A172 (cell line): Measurements from ENCODE around the gene ARHGEF19. TPM values are rescaled to one million over a fixed set of nuclear protein-coding genes. Genes with fewer than 3 reads are reported as not detected.
"Not testable (repeated sequence)": the region's sequence is repeated elsewhere in the genome, so short reads cannot be mapped to it uniquely, and the experiment has no call there.

ENCODE experiments used
- DNase-seq: peaks from one replicate; pipeline ENCODE4 v3.0.0-alpha.2; 2015; ENCODE audit warnings: low spot score
- total RNA-seq: library from RNA; depleted of rRNA; stranded (reverse); fragments of >200 nt; shearing (Covaris generic); gene quantifications from 2 replicates; pipeline ENCODE4 v1.2.3, GENCODE V29; 2014

The ARHGEF19 gene
- total RNA-seq, 1 experiment from 2014 or later, result 1.1 TPM

GRCh38 chr1:16244650-16245285 lies 32.3 kb upstream of the ARHGEF19 start:
- no peak for DNase-seq

DNA sequence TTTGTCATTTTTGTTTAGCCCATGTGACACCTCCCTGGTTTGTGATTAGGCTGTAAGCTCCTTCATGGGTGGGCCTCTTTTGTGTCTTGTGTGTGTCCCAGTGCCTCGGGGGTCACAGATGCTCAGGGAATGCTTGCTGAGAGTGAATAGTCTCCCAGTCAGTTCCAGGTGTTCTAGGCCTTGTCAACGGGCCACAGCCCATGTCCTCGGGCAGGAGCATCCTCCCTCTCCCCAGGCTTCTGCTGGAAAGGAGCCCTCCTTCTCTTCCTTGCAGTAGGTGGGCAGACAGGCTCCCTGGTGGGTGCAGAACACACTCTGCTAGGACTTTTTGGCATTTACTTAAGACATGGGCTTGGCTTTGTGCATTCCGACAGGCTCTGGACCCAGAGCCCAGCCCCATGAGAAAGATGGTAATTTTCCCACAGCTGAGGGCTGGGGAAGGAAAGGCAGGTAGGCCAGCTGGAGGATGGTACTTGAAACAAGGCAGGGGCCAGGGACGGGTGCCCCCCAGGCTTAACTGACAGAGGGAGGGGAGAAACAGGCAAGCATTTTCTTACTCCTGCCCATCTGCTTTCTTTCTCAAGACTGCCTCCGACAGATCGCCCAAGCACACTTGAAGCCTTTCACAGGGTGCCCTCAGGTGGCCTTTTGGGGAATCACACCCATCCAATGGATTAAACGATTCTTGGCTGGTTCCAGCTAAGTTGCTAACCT lies 31.6 kb upstream of the ARHGEF19 start:
- peak; percentile 69 for DNase-seq

GRCh38 chr1:16243215-16243610 lies 30.8 kb upstream of the ARHGEF19 start:
- no peak for DNase-seq

DNA sequence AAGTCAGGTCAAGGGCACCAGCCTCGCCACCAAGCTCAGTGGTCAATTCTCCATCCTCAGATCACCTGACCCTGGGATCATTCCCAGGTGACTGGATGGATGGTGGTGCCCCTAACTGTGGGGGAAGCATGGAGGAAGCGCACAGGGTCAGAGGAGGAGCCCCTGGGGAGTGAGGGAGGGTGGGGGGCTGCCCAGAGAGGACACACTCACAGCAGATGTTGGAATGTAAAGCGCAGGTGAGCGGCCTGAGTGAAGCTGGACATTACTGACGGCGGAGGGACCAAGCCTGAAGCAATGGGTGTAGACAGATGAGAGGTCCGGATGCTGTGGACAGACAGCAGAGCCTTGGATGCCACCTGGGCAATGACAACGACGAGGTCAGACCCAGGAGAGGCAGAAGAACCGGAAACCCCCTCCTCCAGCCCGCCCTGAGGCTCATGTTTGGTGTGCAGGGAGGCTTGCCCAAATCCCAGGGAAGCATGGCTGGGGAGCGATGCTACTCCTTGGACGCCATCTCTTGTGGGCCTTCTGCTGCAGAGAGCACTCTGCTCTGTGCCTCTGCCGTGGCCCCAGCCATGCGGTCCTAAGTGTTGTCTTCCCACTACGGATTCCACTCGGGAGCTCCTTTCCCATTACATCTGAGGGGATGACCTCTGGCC lies 30.2 kb upstream of the ARHGEF19 start:
- DNase-seq, result no peak

DNA sequence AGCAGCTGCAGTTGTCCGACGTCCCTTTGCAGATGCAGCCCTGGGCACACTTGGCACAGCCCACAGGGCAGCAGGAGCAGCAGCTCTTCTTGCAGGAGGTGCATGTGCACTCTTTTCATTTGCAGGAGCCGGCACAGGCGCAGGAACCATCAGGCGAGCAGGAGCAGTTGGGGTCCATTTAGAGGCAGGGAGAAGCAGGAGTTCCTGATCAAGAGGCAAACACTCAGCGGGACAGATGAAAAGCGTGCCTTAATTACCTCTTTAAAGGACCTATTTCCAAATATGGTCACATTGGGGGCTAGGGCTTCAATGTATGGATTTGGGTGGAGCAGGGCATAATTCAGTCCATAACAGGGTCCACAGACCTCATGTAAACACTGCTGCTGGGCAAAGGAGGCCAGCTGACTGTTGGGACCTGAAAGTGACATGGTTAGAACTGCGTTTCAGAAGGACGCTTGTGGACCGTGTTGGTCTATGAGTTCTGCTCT lies 28.8 kb upstream of the ARHGEF19 start:
- DNase-seq, result no peak

DNA sequence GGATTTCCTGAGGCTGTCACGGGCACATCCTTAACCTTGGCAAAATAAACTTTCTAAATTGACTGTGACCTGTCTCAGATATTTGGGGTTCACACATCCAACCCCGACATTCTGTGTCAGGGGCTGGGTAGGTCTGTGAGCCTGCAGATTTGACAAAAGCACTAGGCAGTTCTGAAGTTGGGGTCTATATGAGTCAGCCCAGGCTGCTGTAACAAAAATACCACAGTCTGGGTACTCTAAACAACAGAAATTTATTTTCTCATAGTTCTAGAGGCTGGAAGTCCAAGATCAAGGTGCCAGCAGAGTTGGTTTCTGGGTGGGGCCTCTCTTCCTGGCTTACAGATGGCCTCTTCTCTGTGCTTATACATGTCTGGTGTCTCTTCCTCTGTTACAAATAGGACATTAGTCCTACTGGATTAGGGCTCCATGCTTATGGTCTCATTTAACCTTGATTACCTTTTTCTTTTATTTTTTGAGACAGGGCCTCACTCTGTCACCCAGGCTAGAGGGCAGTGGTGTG lies 27.6 kb upstream of the ARHGEF19 start:
- DNase-seq, result no peak

- no peak for DNase-seq
These were observed 24.9 kb upstream of the ARHGEF19 start for GRCh38 chr1:16237343-16237830.

DNA sequence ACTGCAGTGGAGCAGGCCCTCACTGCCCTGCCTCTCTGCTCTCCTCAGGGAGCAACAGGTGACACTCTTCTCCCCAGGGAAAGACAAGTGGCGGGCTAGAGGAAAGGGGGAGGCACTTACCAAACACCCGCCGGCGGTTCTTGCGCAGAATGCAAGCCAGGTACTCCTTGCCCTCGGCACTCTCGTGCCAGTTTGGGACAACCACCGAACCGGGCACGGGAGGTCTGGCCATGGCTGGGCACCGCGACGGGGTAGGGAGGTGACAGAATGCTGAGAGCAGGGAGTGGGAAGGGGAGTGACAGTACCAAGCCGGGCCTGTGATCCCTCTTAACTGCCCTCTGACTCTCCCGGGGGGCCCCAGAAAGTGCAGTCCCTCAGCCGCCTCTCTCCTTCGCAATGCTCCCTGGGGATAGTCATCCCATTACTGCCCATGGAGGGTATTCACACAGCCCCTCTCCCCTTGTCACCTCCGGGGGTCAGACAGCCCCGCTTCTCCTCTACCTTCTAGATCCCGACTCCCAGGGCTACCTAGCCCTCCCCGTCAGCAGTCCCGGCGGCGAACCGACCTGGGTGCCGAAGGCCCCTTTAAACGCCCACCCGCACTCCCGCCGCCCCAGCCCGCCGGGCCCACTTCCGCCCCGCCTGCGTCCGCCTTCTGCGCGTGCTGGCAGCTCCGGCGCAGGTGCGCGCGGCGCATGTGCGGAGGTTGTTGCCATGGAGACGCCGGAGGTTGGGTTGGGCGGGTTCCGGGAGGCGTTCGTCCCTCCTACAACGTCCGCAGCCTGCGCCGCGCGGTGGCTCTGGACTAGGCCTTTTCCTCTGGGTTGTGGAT lies 24.3 kb upstream of the ARHGEF19 start, which contains the start of gene CPLANE2:
TSS of gene CPLANE2 (minus strand) at position 673 of the 832 bp plus-strand sequence. CDS start at position 232, 441 bp downstream.
- peak; percentile 63 for DNase-seq

DNA sequence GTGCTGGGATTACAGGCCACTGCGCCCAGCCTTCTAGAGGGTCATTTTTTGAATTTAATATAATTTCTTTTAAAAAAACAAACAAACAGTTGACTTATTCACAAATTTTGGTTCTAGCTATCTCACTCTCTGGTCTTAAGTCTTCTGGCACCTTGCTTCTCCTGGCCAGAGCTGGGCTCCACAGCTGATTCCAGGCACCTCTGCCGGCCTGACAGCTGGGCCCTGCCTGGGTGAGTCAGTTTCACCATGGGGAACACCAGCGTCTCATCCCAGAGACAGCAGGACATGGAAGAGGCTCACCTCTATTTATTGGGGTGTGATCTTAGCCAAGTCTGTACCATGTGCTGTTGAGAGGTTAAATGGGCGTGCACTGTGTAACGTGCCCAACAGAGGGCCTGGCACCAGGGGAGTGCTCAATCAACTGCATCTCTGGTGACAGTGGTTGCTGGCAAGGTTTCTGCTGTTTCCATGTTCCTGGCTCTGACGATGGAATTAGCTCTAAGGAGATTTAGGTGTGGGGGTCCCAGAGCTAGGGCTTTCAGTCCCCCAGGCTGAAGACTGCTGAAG lies 23.6 kb upstream of the ARHGEF19 start:
- DNase-seq, result peak; percentile 40

DNA sequence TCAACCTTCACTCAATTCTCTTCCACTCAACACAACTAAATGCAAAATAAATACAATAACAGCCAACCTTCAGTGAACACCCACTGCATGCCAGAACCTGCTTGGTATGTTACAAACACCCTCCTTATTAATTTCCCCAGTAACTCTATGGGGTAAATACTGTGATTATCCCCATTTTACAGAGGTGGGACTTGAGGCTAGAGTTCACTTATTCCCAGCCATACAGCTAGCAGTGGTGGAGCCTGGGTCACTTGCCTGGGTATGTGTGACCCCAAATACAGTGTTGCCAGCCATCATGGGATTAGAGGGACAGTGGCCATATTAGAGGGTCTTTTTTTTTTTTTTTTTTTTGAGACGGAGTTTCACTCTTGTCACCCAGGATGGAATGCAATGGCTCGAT lies 22.9 kb upstream of the ARHGEF19 start:
- DNase-seq, result no peak

DNA sequence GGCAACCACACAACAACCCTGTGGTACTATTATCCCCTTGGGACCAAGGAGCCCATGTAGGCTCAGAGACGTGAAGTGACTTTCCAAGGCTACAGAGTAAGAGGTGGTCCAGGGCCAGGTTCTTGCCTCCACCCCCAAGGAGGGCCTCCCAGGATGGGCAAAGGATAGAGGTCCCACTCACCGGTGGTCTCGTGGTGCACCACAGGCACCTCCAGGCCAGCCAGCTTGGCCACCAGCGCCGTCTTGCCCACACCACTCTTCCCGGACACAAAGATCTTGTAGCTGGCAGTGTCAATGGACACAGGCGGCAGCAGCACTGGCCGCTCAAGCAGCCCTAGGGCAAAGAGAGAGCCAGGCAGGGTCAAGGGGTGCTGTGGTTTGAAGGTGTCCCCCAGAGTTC lies 21.0 kb upstream of the ARHGEF19 start:
- DNase-seq, result no peak

DNA sequence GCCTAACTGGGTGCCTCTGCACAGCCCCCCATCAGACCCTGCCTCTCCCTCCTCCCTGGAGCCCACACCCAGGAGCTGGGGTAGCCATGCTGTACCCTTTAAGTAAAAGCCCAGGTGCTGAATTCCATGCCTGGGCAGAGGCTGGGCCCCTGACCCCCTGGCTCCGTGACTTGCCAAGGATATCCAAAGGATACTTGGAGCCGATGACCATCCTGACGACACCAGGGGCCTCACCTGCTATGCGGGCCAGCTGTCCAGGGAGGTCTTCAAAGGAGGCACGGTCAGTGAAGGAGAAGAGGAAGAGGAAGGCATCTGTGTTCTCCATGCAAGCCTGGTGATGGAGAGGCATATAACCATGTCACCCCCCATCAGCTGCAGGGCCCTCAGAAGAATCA lies 19.9 kb upstream of the ARHGEF19 start:
- no peak for DNase-seq

GRCh38 chr1:16231331-16232315 lies 19.2 kb upstream of the ARHGEF19 start:
- DNase-seq, result peak; percentile 46

DNA sequence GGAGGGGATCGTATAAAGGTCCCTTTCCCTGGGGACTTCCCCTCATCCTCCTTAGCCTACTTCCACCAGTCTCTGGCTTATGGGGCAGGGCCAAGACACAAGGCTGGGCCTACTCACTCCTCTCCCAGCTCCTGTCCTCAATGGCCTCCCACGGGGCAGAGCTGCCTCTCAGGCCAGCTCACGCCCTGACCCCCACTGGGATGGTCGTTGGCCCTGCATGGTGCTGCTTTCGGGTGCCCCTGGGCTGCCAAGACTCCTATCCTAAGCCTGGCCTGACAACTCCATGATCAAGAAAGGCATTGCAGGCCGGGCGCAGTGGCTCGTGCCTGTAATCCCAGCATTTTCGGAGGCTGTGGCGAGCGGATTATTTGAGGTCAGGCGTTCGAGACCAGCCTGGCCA lies 18.3 kb upstream of the ARHGEF19 start:
- no peak for DNase-seq

- DNase-seq, result no peak
These were observed 17.7 kb upstream of the ARHGEF19 start for GRCh38 chr1:16229976-16230740.

GRCh38 chr1:16226490-16227179 lies 14.2 kb upstream of the ARHGEF19 start:
- no peak for DNase-seq

- no peak for DNase-seq
These were observed 13.7 kb upstream of the ARHGEF19 start for GRCh38 chr1:16226129-16226489.

DNA sequence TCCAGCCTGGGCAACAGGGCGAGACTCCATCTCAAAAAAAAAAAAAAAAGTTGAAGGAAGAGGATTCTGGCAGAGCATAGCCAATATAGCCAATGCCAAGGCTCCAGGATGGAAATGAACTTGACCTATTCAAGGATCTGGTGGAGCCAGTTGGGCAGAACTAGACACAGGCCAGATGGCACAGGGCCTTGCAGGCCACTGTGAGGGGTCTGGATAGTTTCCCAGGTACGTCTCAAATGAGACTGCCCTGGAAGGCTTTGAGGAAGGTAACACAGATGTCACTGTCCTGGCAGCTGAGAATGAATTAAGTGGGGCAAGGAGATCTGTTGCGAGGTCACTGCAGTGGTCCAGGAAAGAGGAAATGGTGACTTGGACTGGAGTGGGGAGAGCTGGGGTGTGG lies 12.0 kb upstream of the ARHGEF19 start:
- DNase-seq, result no peak

GRCh38 chr1:16222716-16223115 lies 10.3 kb upstream of the ARHGEF19 start:
- DNase-seq, result not testable (repeated sequence)
